Measurements from ENCODE around the gene TAF10. TPM values are rescaled to one million over a fixed set of nuclear protein-coding genes. Genes with fewer than 3 reads are reported as not detected.

The TAF10 gene
- total RNA-seq, 4 donors from 2014 or later = 35.7 to 114 (median 53.8) TPM

GRCh38 chr11:6650980-6651379 lies 39.0 kb upstream of the TAF10 start:
- Histone ChIP-seq H3K27ac (no peak overlapping the region), H3K36me3 (no peaks in the 10 kb centered on the region), H3K27me3 (peaks cover 10% of the 10 kb centered on the region), H3K9me3 (no peaks in the 10 kb centered on the region), H3K4me1 (peaks cover 14 to 33% (median 23%) of the 10 kb centered on the region in 4 donors), H3K4me3 (no peak overlapping the region)
- WGBS, 2 donors (ENCODE audit: low coverage in 1 of 2) = 63 to 93% methylated on average over 4 to 6 of the region's 6 CpGs
- DNase-seq = no peak
- in situ Hi-C loops (cut with MboI; ENCODE audit: low pct_ligation_motif_present in 1 of 4, low pct_unique_long_range_greater_than_20kb in 1 of 4, low sequenced_read_pairs in 3 of 4) = no loop called here
- TF ChIP-seq POLR2AphosphoS5 (IDR thresholded peaks at IDR 0.05) (no peak), POLR2A (IDR thresholded peaks at IDR 0.05) (no peak), EP300 (IDR thresholded peaks at IDR 0.05; ENCODE audit: low read depth) (no peak)
- TF ChIP-seq, protein P1, sequence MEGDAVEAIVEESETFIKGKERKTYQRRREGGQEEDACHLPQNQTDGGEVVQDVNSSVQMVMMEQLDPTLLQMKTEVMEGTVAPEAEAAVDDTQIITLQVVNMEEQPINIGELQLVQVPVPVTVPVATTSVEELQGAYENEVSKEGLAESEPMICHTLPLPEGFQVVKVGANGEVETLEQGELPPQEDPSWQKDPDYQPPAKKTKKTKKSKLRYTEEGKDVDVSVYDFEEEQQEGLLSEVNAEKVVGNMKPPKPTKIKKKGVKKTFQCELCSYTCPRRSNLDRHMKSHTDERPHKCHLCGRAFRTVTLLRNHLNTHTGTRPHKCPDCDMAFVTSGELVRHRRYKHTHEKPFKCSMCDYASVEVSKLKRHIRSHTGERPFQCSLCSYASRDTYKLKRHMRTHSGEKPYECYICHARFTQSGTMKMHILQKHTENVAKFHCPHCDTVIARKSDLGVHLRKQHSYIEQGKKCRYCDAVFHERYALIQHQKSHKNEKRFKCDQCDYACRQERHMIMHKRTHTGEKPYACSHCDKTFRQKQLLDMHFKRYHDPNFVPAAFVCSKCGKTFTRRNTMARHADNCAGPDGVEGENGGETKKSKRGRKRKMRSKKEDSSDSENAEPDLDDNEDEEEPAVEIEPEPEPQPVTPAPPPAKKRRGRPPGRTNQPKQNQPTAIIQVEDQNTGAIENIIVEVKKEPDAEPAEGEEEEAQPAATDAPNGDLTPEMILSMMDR (IDR thresholded peaks at IDR 0.05) = no peak
- intact Hi-C loops (cut with DNase I; ENCODE audit: low total_unique reads) = no loop called here

- TF ChIP-seq POLR2AphosphoS5 (IDR thresholded peaks at IDR 0.05) (no peak), EP300 (IDR thresholded peaks at IDR 0.05; ENCODE audit: low read depth) (no peak)
- Histone ChIP-seq H3K4me3 (no peak overlapping the region), H3K36me3 (no peaks in the 10 kb centered on the region), H3K9me3 (no peaks in the 10 kb centered on the region), H3K27me3 (peaks cover 6% of the 10 kb centered on the region), H3K27ac (no peak overlapping the region), H3K4me1 (peaks cover 20 to 34% (median 23%) of the 10 kb centered on the region in 4 donors)
- in situ Hi-C loops (cut with MboI; ENCODE audit: low pct_ligation_motif_present in 1 of 4, low pct_unique_long_range_greater_than_20kb in 1 of 4, low sequenced_read_pairs in 3 of 4) (no loop called here), intact Hi-C loops (cut with DNase I; ENCODE audit: low total_unique reads) (no loop called here)
- DNase-seq = no peak
These were observed 38.1 kb upstream of the TAF10 start for GRCh38 chr11:6650104-6650503.

DNA sequence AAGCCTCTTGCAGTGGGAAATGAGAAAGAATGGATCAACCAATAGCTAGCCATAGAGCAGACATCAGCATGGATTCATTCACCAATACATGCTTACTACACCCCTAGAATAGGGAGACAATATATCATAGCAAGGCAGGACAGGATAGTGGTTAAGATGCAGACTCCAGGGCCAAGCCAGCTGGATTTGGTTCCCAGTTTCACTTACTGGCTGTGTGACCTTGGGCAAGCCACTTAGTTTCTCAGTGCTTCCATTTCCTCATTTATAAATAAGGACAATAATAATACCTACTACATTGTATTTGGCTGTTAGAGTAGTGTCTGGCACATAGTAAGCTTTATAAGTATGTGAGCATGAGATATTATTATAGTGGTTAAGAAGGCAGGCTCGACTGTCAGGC lies 36.5 kb upstream of the TAF10 start:
- no peak overlapping the region for H3K4me3 ChIP-seq
- 56 to 71% methylated on average over 1 of the region's 1 CpG for WGBS, 2 donors (ENCODE audit: low coverage in 1 of 2)
- TF ChIP-seq POLR2A (IDR thresholded peaks at IDR 0.05) (no peak), POLR2AphosphoS5 (IDR thresholded peaks at IDR 0.05) (no peak), EP300 (IDR thresholded peaks at IDR 0.05; ENCODE audit: low read depth) (no peak)
- TF ChIP-seq, protein P1 (IDR thresholded peaks at IDR 0.05) = no peak
- peak overlapping the region; percentile 70 to 79 (median 72) for H3K27ac ChIP-seq
- no peaks in the 10 kb centered on the region for H3K9me3 ChIP-seq
- in situ Hi-C loops (cut with MboI; ENCODE audit: low pct_ligation_motif_present in 1 of 4, low pct_unique_long_range_greater_than_20kb in 1 of 4, low sequenced_read_pairs in 3 of 4) = no loop called here
- peaks cover 20 to 31% (median 23%) of the 10 kb centered on the region in 4 donors for H3K4me1 ChIP-seq
- no peak for DNase-seq
- H3K27me3 ChIP-seq = no peaks in the 10 kb centered on the region
- H3K36me3 ChIP-seq = no peaks in the 10 kb centered on the region
- intact Hi-C loops (cut with DNase I; ENCODE audit: low total_unique reads) = no loop called here

DNA sequence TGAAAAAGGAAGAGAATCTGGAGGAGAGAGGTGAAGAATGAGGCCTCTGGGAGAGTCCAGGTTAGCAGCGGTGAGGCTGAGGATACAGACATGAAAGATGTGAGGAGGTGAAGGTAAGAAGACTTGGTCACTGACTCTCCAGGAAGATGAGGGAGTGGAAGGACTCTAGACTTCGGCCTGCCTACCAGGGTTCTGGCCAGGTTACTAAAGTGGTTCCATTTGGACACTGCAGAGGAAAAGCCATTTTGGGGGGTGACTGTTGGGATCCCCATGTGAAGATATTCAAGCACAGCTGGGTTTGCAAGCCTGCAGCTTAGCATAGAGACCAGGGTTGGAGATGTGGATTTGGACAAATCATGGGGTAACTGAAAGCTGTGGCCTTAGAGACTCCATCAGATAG lies 35.8 kb upstream of the TAF10 start:
- Histone ChIP-seq H3K27ac (peak overlapping the region; percentile 70 to 79 (median 72)), H3K4me3 (no peak overlapping the region), H3K4me1 (peaks cover 20 to 31% (median 23%) of the 10 kb centered on the region in 4 donors), H3K9me3 (no peaks in the 10 kb centered on the region), H3K36me3 (no peaks in the 10 kb centered on the region), H3K27me3 (no peaks in the 10 kb centered on the region)
- in situ Hi-C loops (cut with MboI; ENCODE audit: low pct_ligation_motif_present in 1 of 4, low pct_unique_long_range_greater_than_20kb in 1 of 4, low sequenced_read_pairs in 3 of 4) (no loop called here), intact Hi-C loops (cut with DNase I; ENCODE audit: low total_unique reads) (no loop called here)
- WGBS, 2 donors (ENCODE audit: low coverage in 1 of 2) = 96 to 100% methylated on average over 2 of the region's 2 CpGs
- TF ChIP-seq EP300 (IDR thresholded peaks at IDR 0.05; ENCODE audit: low read depth) (no peak), POLR2AphosphoS5 (IDR thresholded peaks at IDR 0.05) (no peak), POLR2A (IDR thresholded peaks at IDR 0.05) (no peak)
- TF ChIP-seq, protein P1 (IDR thresholded peaks at IDR 0.05) = no peak
- no peak for DNase-seq

Measured in transverse colon (tissue), 4 donors.